Endothelial cell of umbilical vein (primary cell): ENCODE data around the gene BCL2. TPM values are rescaled to one million over a fixed set of nuclear protein-coding genes. Genes with fewer than 3 reads are reported as not detected.

Experiments used
- BruUV-seq: library from RNA; stranded (reverse); fragments of 400-500 nt; replicated peaks from 2 replicates; lab custom pipeline; 2021; lab: Mats Ljungman, UMichigan
- CTCF ChIA-PET: fragments of 300-600, 350-600 bp; sonication (Branson Sonifier 250); formaldehyde crosslinking; loops from one replicate; lab custom pipeline; 2021; ENCODE audit warnings: antibody characterized with exemption, inconsistent platforms; lab: Charles Lee
- POLR2A ChIA-PET: fragments of 300-600, 350-600 bp; sonication (Branson Sonifier 250); formaldehyde crosslinking; loops from one replicate; lab custom pipeline; 2021; ENCODE audit warnings: antibody characterized with exemption, inconsistent platforms; lab: Charles Lee
- DNase-seq: peaks from one replicate; pipeline ENCODE4 v3.0.0-alpha.2; 2011; ENCODE audit warnings: low read depth, low spot score
- FAIRE-seq: peaks from 2 replicates; lab custom pipeline; 2011; peaks lifted over from hg19 to GRCh38; lab: Jason Lieb, UNC
- H2AFZ ChIP-seq: 2 replicates; pipeline ENCODE4 v1.6.0; 2012; ENCODE audit warnings: low read depth, low read length, control low read depth, inconsistent platforms
- H3K27ac ChIP-seq: 2 replicates; pipeline ENCODE4 v1.5.1; 2011; ENCODE audit warnings: low read depth, mild to moderate bottlenecking, control low read depth, low read length, moderate library complexity; ENCODE audit not compliant: insufficient read depth
- H3K27me3 ChIP-seq, 2 experiments: 2 replicates each; pipeline versions ENCODE4 v1.6.0 to v1.6.1; 2011; ENCODE audit warnings: low read length in 2 of 2, mixed read lengths in 1 of 2; ENCODE audit not compliant: control insufficient read depth in 2 of 2, insufficient read depth in 2 of 2
- H3K36me3 ChIP-seq, 2 experiments: 2 replicates in 1 of 2; 3 replicates in 1 of 2; pipeline ENCODE4 v1.5.1; 2011; ENCODE audit warnings: low read length in 2 of 2, mild to moderate bottlenecking in 1 of 2, moderate library complexity in 1 of 2; ENCODE audit not compliant: control insufficient read depth in 2 of 2, insufficient read depth in 2 of 2; ENCODE audit errors: extremely low read depth in 1 of 2
- H3K4me1 ChIP-seq: 3 replicates; pipeline ENCODE4 v1.5.1; 2011; ENCODE audit warnings: mild to moderate bottlenecking, low read length; ENCODE audit not compliant: control insufficient read depth, insufficient read depth; ENCODE audit errors: extremely low read depth
- H3K4me2 ChIP-seq: 2 replicates; pipeline ENCODE4 v1.6.1; 2011; ENCODE audit warnings: low read length, control low read depth, mixed read lengths; ENCODE audit not compliant: insufficient read depth
- H3K4me3 ChIP-seq, 3 experiments: fragments of 200-600 bp in 1 of 3; sonication (generic), shearing (Covaris generic) in 1 of 3; replicated peaks in 1 of 3; 2 replicates each; pipeline ENCODE4 v1.5.1; 2011 to 2016; ENCODE audit warnings: control low read depth in 3 of 3, low read length in 3 of 3, mild to moderate bottlenecking in 2 of 3, inconsistent platforms in 1 of 3, low read depth in 1 of 3, moderate library complexity in 1 of 3; ENCODE audit not compliant: insufficient read depth in 1 of 3
- H3K79me2 ChIP-seq: 2 replicates; pipeline ENCODE4 v1.6.0; 2012; ENCODE audit warnings: low read length, inconsistent platforms; ENCODE audit not compliant: control insufficient read depth, insufficient read depth
- H3K9ac ChIP-seq: replicated peaks from 2 replicates; pipeline ENCODE3; 2011; ENCODE audit warnings: low read length, control low read depth; ENCODE audit not compliant: insufficient read depth; ENCODE audit errors: extremely low read depth
- H3K9me1 ChIP-seq: replicated peaks from 3 replicates; pipeline ENCODE4 v1.6.0; 2011; ENCODE audit warnings: mild to moderate bottlenecking, low read length; ENCODE audit not compliant: control insufficient read depth, insufficient read depth; ENCODE audit errors: extremely low read depth
- H3K9me3 ChIP-seq: replicated peaks from 2 replicates; pipeline ENCODE4 v1.5.1; 2012; ENCODE audit warnings: low read length, inconsistent platforms; ENCODE audit not compliant: control insufficient read depth, insufficient read depth
- H4K20me1 ChIP-seq: replicated peaks from 2 replicates; pipeline ENCODE3; 2011; ENCODE audit warnings: mild to moderate bottlenecking, low read length; ENCODE audit not compliant: control insufficient read depth, insufficient read depth; ENCODE audit errors: extremely low read depth
- FOS ChIP-seq: IDR thresholded peaks from 2 replicates; pipeline ENCODE4 v1.6.1; 2011; ENCODE audit warnings: mild to moderate bottlenecking, low read length, moderate library complexity, borderline replicate concordance; ENCODE audit not compliant: insufficient read depth
- GATA2 ChIP-seq: IDR thresholded peaks from 2 replicates; pipeline ENCODE4 v1.7.0; 2011; ENCODE audit warnings: low read depth, mild to moderate bottlenecking, moderate library complexity, mixed read lengths, low read length; ENCODE audit not compliant: insufficient read length, insufficient read depth
- MAX ChIP-seq: IDR thresholded peaks from 2 replicates; pipeline ENCODE4 v1.6.1; 2011; ENCODE audit not compliant: insufficient read depth, insufficient read length
- MYC ChIP-seq: IDR thresholded peaks from one replicate; pipeline ENCODE4 v1.6.1; 2011; ENCODE audit warnings: mild to moderate bottlenecking, low read depth, low read length
- POLR2A ChIP-seq: IDR thresholded peaks from 2 replicates; pipeline ENCODE4 v1.6.1; 2012; ENCODE audit warnings: low read depth, mild to moderate bottlenecking, control low read depth, low read length
- POLR2AphosphoS5 ChIP-seq: IDR thresholded peaks from 2 replicates; pipeline ENCODE4 v1.6.1; 2012; ENCODE audit warnings: low read depth, mild to moderate bottlenecking, control low read depth, low read length, moderate library complexity; ENCODE audit not compliant: insufficient read depth
- dilution Hi-C: fragments of 300-500 bp; cut with MboI; formaldehyde crosslinking; loops from one replicate; pipeline ENCODE4 v1.15.0; 2019; ENCODE audit warnings: low sequenced_read_pairs; ENCODE audit not compliant: extremely low pct_ligation_motif_present
- intact Hi-C: fragments of 100-400 bp; cut with micrococcal nuclease; formaldehyde crosslinking; loops from one replicate; pipeline ENCODE4 v1.10.0; 2022
- polyA plus RNA-seq, 4 experiments: library from polyadenylated mRNA; depleted of rRNA in 3 of 4; stranded (reverse) in 3 of 4; unstranded in 1 of 4; fragments of >200 nt; gene quantifications; 2 replicates each; pipeline versions ENCODE4 v1.2.1 to v1.2.3, GENCODE V29; 2011 to 2012; ENCODE audit warnings: missing spikeins in 1 of 4
- total RNA-seq: library from RNA; stranded (reverse); gene quantifications from 2 replicates; pipeline ENCODE4 v1.2.3, GENCODE V29; 2021

Gene BCL2
- total and polyA plus RNA-seq, 2 donors (not counting 3 experiments of a cell fraction or from before 2014, with no cell fraction given), result 0.35 to 5.0 TPM

- Histone ChIP-seq H3K4me2 (no peak overlapping the region), H3K9me1 (no peaks in the 10 kb centered on the region), H2AFZ (no peak overlapping the region), H3K36me3 (no peaks in the 10 kb centered on the region), H3K4me3 (no peak overlapping the region), H3K27me3 (peaks cover 0 to 2% of the 10 kb centered on the region in 2 experiments), H3K9ac (no peak overlapping the region), H3K27ac (no peak overlapping the region), H3K9me3 (no peaks in the 10 kb centered on the region), H3K4me1 (no peaks in the 10 kb centered on the region), H4K20me1 (no peaks in the 10 kb centered on the region), H3K79me2 (no peaks in the 10 kb centered on the region)
- dilution Hi-C loops, result no loop called here
- DNase-seq, result no peak
- no TSS peak for BruUV-seq
- TF ChIP-seq FOS (no peak), POLR2AphosphoS5 (no peak)
- ChIA-PET POLR2A (no interaction called here), CTCF (no interaction called here)
- intact Hi-C loops, result no loop called here
- no peak for FAIRE-seq
Observed at GRCh38 chr18:63177919-63178821, 141.4 kb downstream of the BCL2 start.

GRCh38 chr18:63177259-63177658, 142.3 kb downstream of the BCL2 start:
- no peak for FAIRE-seq
- Histone ChIP-seq H2AFZ (no peak overlapping the region), H3K4me3 (no peak overlapping the region), H3K4me1 (no peaks in the 10 kb centered on the region), H3K79me2 (no peaks in the 10 kb centered on the region), H3K9me1 (no peaks in the 10 kb centered on the region), H3K27ac (no peak overlapping the region), H3K36me3 (no peaks in the 10 kb centered on the region), H3K4me2 (no peak overlapping the region), H3K27me3 (no peaks in the 10 kb centered on the region), H3K9me3 (no peaks in the 10 kb centered on the region), H4K20me1 (no peaks in the 10 kb centered on the region), H3K9ac (no peak overlapping the region)
- POLR2A ChIA-PET, result no interaction called here
- CTCF ChIA-PET, result no interaction called here
- intact Hi-C loops, result no loop called here
- DNase-seq, result no peak
- dilution Hi-C loops, result no loop called here
- no peak for TF ChIP-seq POLR2A
- TF ChIP-seq GATA2, result no peak
- TF ChIP-seq MYC, result no peak
- TF ChIP-seq FOS, result no peak
- TF ChIP-seq MAX, result no peak
- BruUV-seq, result no TSS peak
